PC-9 (cell line): ENCODE results near the gene MSH4.

ENCODE experiments used
- CTCF ChIP-seq: fragments of 200-600 bp; sonication (generic); conservative IDR thresholded peaks from 2 replicates; pipeline ENCODE4 v1.6.1; 2017; ENCODE audit warnings: mixed run types, antibody characterized with exemption, mild to moderate bottlenecking, moderate library complexity
- EZH2 ChIP-seq: fragments of 200-600 bp; sonication (generic); IDR thresholded peaks from 2 replicates; pipeline ENCODE4 v1.8.0; 2017; ENCODE audit warnings: antibody characterized with exemption, low read depth

DNA sequence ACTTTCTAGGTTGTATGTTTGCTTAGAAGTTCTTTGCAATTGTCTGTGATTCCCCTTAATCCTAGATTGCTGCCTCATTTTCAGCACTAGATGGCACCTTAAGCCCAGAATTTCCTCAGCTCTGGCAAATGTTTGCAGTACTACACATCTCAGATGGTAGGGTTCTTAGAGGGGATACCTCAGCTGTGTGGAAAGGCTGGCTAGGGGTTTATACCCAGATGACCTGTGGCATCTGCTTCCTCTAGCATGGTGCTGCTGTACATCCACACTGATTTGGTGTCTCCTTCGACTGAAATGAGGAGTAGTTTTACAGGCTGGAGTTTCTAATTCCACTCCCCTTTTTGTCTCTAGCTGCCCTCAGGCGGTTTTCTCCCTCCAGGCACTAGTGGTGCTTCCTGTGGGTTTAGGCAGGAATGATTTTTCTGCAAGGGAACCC lies 112.1 kb downstream of the MSH4 start:
- TF ChIP-seq EZH2 (no peak), CTCF (peak; percentile 74)
